Transverse colon (tissue), 3 donors: ENCODE data around the gene SPDYE2.
"Not testable (repeated sequence)": the region's sequence is repeated elsewhere in the genome, so short reads cannot be mapped to it uniquely, and the experiment has no call there.

Source experiments
- POLR2A ChIP-seq: fragments of 450-650 bp; IDR thresholded peaks from one replicate; pipeline ENCODE4 v1.6.1; 2016; ENCODE audit warnings: antibody characterized with exemption, mild to moderate bottlenecking, moderate library complexity
- TF ChIP-seq, protein P1 (sequence below), 5 experiments: fragments of 200-600 bp in 3 of 5; fragments of 450-650 bp in 2 of 5; sonication (generic) in 3 of 5; IDR thresholded peaks; 1 replicate in 2 of 5; 2 replicates in 3 of 5; pipeline ENCODE4 v1.5.1; 2016 to 2017; ENCODE audit warnings: antibody characterized with exemption in 5 of 5, inconsistent platforms in 3 of 5, mild to moderate bottlenecking in 2 of 5, moderate library complexity in 1 of 5

GRCh38 chr7:102574607-102575006 is 23.6 kb downstream of the SPDYE2 start:
- TF ChIP-seq POLR2A, result not testable (repeated sequence)
- TF ChIP-seq, protein P1, sequence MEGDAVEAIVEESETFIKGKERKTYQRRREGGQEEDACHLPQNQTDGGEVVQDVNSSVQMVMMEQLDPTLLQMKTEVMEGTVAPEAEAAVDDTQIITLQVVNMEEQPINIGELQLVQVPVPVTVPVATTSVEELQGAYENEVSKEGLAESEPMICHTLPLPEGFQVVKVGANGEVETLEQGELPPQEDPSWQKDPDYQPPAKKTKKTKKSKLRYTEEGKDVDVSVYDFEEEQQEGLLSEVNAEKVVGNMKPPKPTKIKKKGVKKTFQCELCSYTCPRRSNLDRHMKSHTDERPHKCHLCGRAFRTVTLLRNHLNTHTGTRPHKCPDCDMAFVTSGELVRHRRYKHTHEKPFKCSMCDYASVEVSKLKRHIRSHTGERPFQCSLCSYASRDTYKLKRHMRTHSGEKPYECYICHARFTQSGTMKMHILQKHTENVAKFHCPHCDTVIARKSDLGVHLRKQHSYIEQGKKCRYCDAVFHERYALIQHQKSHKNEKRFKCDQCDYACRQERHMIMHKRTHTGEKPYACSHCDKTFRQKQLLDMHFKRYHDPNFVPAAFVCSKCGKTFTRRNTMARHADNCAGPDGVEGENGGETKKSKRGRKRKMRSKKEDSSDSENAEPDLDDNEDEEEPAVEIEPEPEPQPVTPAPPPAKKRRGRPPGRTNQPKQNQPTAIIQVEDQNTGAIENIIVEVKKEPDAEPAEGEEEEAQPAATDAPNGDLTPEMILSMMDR (IDR thresholded peaks at IDR 0.05), result not testable (repeated sequence)
